ENCODE measurements around the gene GLG1.
"Not testable (repeated sequence)": the region's sequence is repeated elsewhere in the genome, so short reads cannot be mapped to it uniquely, and the experiment has no call there.

Gene GLG1

DNA sequence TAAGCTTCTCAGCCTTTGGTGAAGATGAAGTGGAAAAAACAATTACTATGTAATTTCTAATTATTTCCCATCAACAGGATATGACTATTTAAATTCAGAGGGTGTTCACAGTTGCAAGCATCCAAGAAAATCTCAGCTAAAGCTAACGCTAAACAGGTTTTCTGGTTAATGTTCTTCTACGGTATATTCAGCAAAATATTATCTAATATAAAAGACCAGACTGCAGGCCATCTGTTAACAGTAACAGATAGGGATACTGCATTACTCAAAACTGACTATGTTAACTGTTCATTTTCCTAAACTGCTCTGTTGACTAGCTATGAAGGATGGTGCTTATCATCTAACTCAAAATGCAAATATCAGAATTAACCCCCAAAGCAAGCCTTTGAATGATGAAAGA lies 32.8 kb downstream of the GLG1 start:
- no peak for DNase-seq

- no peak for DNase-seq
Observed at GRCh38 chr16:74573622-74574021, 33.3 kb downstream of the GLG1 start.

DNA sequence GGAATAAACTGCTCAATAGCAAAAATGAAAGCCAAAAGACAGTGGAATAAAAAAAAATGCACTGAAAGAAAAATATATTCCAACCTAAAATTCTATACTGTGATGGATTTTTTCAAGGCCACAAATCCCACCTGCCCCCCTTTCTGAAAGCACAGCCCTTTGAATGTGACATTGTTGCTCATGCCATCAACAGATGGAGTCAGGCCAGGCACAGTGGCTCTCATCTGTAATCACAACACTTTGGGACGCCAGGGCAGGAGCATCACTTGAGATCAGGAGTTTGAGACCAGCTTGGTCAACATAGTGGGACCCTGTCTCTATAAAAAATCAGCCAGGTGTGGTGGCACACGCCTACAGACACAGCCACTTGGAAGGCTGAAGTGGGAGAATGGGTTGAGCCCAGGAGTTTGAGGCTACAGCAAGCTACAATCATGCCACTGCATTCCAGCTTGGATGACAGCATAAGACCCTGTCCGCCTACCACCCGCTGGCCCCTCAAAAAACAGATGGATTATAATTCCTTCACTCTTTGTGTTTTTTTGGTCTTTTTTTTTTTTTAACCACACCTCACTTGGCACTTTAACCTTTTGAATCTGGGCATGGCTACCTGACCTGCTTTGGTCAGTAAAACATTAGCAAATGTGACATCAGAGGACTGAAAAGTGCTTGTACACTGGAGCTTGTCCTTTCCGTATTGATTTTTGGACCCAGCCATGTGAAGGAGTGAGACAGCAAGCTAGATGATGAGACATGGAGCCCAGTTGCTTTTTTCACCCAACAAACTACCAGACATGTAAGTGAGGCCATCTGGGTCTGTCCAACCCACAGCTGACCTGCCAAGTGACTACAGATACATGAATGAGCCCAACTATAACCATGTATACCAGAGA lies 36.3 kb downstream of the GLG1 start:
- DNase-seq, result no peak

DNA sequence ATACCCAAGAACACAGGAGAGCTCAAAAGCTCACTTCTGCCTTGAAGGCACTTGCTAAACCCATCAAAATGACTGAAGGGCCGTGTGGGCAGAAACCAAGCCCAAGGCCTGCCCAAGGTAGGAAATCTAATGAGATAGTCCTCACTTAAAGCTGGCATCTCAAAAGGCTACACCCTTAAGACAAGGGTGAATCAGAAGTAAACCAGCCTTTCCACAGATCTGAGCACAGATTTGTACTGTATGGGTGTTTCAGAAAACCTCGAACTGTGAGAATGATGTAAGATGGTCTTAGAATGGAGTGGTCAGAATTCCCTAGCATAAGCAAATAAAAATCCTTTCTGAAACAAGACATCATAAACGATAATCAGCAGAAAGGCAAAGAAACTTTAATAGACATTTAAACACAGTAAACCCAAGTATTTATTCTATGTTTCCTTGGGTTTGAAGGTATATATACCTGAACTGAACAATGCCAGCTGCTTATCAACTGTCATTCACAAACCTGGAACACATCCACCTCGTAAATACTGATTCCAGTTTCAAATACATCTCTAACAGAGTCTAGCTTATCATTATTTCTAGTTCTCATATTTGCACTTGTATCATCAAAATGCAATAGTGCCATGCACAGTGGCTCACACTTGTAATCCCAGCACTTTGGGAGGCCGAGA lies 37.8 kb downstream of the GLG1 start:
- DNase-seq, result no peak

- DNase-seq, result peak in 1 of 2 experiments; percentile 15
Observed at GRCh38 chr16:74567901-74568300, 39.0 kb downstream of the GLG1 start.

GRCh38 chr16:74565378-74565777 lies 41.5 kb downstream of the GLG1 start:
- DNase-seq, result no peak

- DNase-seq, result no peak
Observed at GRCh38 chr16:74564451-74564984, 42.4 kb downstream of the GLG1 start.

DNA sequence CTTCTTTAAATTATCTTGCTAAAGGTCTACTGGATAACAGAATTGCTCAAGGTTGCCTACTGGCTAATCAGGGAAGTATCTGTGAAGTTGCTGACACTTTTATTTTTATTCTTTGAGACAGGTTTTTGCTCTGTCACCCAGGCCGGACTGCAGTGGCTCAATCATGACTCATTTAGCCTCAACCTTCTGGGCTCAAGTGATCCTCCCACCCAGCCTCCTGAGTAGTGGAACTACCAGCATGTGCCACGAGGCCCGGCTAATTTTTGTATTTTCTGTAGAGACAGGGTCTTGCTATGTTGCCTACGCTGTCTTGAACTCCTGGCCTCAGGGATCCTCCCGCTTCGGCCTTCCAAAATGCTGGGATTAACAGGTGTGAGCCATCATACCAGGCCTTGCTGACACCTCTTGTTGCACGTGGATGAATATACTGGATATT lies 43.1 kb downstream of the GLG1 start:
- DNase-seq, result no peak

DNA sequence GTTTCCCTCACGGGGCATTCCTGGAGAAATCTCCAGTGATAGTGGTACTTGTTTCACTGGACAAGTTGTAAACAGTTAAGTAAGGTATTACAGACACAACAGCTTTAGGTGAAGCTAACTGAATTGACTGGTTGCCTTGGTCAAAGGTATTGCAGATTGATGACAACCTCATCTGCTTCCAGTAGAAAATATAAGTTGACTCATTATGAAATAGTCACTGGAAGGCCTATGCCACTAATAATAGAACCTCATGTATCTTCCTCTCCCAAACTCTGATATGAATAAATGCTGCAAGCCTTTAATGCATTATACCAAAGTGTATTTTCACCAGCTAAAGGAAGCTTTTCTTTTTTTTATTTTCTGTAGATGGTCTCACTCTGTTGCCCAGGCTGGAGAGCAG lies 44.8 kb downstream of the GLG1 start:
- DNase-seq, result no peak

DNA sequence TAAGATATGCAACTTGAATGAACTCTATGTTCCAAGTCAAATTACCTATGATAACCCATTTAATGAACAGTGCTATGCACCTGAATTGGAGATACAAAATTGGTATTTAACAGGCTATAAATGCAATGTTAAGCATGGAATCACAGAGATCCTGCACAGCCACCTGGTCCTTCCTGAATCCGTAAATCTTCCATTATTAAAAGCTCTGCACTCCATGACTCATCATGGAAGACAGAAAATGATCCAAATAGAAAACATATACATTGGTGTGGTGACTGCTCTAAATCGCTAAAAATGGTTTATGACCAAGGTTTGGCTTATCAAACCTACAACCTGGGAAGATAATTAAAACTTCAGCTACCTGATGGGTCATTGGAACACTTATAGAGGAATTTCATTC lies 45.3 kb downstream of the GLG1 start:
- no peak for DNase-seq

- DNase-seq, result peak in 1 of 2 experiments; percentile 53
Observed at GRCh38 chr16:74560912-74561311, 46.0 kb downstream of the GLG1 start.

- no peak for DNase-seq
Observed at GRCh38 chr16:74558873-74559272, 48.0 kb downstream of the GLG1 start.

DNA sequence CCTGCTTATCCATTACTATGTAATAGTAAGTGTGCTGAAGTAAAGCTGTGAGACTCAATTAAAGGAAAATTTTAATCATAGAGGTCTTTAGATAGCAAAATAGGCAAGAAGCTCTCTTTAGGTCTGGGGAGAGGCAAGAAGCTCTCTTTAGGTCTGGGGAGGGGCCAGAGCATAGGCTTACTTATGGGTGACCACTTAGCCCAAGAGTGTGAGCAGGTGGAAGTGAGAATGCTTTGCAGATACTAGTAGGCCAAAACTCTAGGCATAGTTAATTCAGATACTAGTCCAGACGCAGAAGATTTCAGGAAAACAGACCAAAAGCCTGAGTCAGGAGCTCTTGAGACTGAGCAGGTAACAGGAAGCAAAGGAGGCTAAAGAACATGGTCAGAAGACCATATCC lies 49.6 kb downstream of the GLG1 start:
- no peak for DNase-seq

DNA sequence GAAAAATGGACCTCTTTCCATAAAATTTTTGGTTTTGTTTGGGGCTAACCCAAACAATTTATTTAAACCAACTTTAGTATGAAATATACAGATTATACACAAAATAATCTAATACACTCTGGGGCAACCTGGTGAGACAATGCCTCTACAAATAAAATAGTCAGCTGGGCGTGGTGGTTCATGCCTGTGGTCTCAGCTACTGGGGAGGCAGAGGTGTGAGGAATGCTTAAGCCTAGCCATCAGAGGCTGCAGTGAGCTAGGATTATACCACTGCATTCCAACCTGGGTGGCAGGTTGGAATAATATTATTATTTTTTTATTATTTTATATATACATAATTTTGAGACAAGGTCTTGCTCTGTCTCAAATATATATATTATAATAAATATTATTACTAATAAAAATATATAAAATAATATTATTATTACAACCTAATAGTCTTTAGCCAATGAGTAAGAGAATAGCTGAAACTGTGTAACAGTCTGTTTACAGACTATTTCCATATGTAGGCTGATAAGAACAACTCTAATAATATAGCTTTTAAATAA lies 50.5 kb downstream of the GLG1 start:
- no peak for DNase-seq

GRCh38 chr16:74552357-74552756 lies 54.6 kb downstream of the GLG1 start:
- DNase-seq, result not testable (repeated sequence)

- peak in 1 of 2 experiments; percentile 46 for DNase-seq
Observed at GRCh38 chr16:74550227-74551019, 56.5 kb downstream of the GLG1 start.

GRCh38 chr16:74546112-74546511 lies 60.8 kb downstream of the GLG1 start:
- not testable (repeated sequence) for DNase-seq

- not testable (repeated sequence) for DNase-seq
Observed at GRCh38 chr16:74542911-74543578, 63.9 kb downstream of the GLG1 start.

DNA sequence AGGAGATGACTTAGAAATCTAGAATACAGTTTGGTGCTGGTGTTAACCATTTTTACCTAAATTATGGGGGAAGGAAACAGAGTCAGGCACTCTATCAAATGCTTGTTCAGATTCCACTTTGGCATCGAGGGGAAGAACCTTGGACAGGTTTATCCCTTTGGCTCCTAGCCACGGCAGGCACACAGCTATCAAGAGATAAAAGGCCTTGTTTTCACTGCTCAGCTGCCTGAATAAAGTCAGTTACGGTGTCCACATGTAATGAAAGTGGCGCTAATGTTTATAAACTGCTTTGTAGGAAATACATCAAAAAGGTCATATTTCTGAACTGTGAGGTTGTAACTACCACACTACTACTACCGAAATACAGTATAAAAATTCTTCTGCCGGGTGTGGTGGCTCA lies 66.3 kb downstream of the GLG1 start:
- not testable (repeated sequence) for DNase-seq

DNA sequence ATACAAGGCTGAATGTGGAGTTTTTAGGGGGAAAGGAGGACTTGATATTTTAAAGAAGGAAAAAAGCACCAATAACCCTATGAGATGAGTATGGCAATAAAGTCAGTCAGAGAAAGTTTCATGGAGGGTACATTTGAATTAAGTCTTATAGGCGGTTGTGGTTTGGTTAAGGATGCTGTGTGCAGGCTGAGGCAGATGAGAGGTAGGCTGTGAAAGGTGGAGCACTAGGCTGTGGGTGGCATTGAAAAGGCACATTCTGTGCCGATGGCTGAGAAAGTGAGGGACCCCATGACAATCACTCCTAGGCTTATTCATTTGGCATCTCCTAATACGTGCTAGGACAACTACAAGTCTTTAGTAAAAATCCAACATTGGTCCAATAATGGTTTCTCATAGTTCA lies 68.1 kb downstream of the GLG1 start:
- DNase-seq, result not testable (repeated sequence)

- not testable (repeated sequence) for DNase-seq
Observed at GRCh38 chr16:74537746-74538145, 69.2 kb downstream of the GLG1 start.

GRCh38 chr16:74534650-74535049 lies 72.3 kb downstream of the GLG1 start:
- DNase-seq, result not testable (repeated sequence)
